ENCODE results near the gene SAP130.

SAP130 gene

GRCh38 chr2:128026448-128027277 lies 1.2 kb downstream of the SAP130 start:
- peak overlapping the region; percentile 79 for H3K4me3 ChIP-seq (ENCODE audit: low read depth, low read length)

GRCh38 chr2:128024816-128025215 lies 3.0 kb downstream of the SAP130 start:
- no peak overlapping the region for H3K4me3 ChIP-seq (ENCODE audit: low read depth, low read length)

GRCh38 chr2:128017561-128017960 lies 10.3 kb downstream of the SAP130 start:
- no peak overlapping the region for H3K4me3 ChIP-seq (ENCODE audit: low read depth, low read length)

GRCh38 chr2:128016620-128017019 lies 11.2 kb downstream of the SAP130 start:
- no peak overlapping the region for H3K4me3 ChIP-seq (ENCODE audit: low read depth, low read length)

- no peak overlapping the region for H3K4me3 ChIP-seq (ENCODE audit: low read depth, low read length)
These were observed 15.2 kb downstream of the SAP130 start for GRCh38 chr2:128012698-128013097.

GRCh38 chr2:128008074-128008672 lies 19.7 kb downstream of the SAP130 start:
- H3K4me3 ChIP-seq (ENCODE audit: low read depth, low read length), result no peak overlapping the region

- H3K4me3 ChIP-seq (ENCODE audit: low read depth, low read length), result no peak overlapping the region
These were observed 23.4 kb downstream of the SAP130 start for GRCh38 chr2:128004509-128004908.

GRCh38 chr2:128003463-128003862 lies 24.4 kb downstream of the SAP130 start:
- H3K4me3 ChIP-seq (ENCODE audit: low read depth, low read length), result no peak overlapping the region

GRCh38 chr2:127996160-127996559 lies 31.7 kb downstream of the SAP130 start:
- H3K4me3 ChIP-seq (ENCODE audit: low read depth, low read length), result no peak overlapping the region

- no peak overlapping the region for H3K4me3 ChIP-seq (ENCODE audit: low read depth, low read length)
These were observed 32.1 kb downstream of the SAP130 start for GRCh38 chr2:127995725-127996124.

GRCh38 chr2:127993659-127994058 lies 34.2 kb downstream of the SAP130 start:
- no peak overlapping the region for H3K4me3 ChIP-seq (ENCODE audit: low read depth, low read length)

GRCh38 chr2:127991742-127992141 lies 36.1 kb downstream of the SAP130 start:
- H3K4me3 ChIP-seq (ENCODE audit: low read depth, low read length), result no peak overlapping the region

- H3K4me3 ChIP-seq (ENCODE audit: low read depth, low read length), result no peak overlapping the region
These were observed 41.2 kb downstream of the SAP130 start for GRCh38 chr2:127986548-127987079.

GRCh38 chr2:127985735-127986134 lies 42.1 kb downstream of the SAP130 start:
- H3K4me3 ChIP-seq (ENCODE audit: low read depth, low read length), result no peak overlapping the region

- no peak overlapping the region for H3K4me3 ChIP-seq (ENCODE audit: low read depth, low read length)
These were observed 42.7 kb downstream of the SAP130 start for GRCh38 chr2:127985026-127985734.

GRCh38 chr2:127984551-127984950 lies 43.3 kb downstream of the SAP130 start:
- no peak overlapping the region for H3K4me3 ChIP-seq (ENCODE audit: low read depth, low read length)

GRCh38 chr2:127969446-127969845 lies 58.4 kb downstream of the SAP130 start:
- H3K4me3 ChIP-seq (ENCODE audit: low read depth, low read length), result no peak overlapping the region

GRCh38 chr2:127968610-127969339 lies 59.1 kb downstream of the SAP130 start:
- no peak overlapping the region for H3K4me3 ChIP-seq (ENCODE audit: low read depth, low read length)

GRCh38 chr2:127961729-127962128 lies 66.1 kb downstream of the SAP130 start:
- H3K4me3 ChIP-seq (ENCODE audit: low read depth, low read length), result no peak overlapping the region

- no peak overlapping the region for H3K4me3 ChIP-seq (ENCODE audit: low read depth, low read length)
These were observed 70.6 kb downstream of the SAP130 start for GRCh38 chr2:127957240-127957639.

- H3K4me3 ChIP-seq (ENCODE audit: low read depth, low read length), result no peak overlapping the region
These were observed 73.0 kb downstream of the SAP130 start for GRCh38 chr2:127954857-127955256.
